ENCODE measurements around the gene SMIM9.

DNA sequence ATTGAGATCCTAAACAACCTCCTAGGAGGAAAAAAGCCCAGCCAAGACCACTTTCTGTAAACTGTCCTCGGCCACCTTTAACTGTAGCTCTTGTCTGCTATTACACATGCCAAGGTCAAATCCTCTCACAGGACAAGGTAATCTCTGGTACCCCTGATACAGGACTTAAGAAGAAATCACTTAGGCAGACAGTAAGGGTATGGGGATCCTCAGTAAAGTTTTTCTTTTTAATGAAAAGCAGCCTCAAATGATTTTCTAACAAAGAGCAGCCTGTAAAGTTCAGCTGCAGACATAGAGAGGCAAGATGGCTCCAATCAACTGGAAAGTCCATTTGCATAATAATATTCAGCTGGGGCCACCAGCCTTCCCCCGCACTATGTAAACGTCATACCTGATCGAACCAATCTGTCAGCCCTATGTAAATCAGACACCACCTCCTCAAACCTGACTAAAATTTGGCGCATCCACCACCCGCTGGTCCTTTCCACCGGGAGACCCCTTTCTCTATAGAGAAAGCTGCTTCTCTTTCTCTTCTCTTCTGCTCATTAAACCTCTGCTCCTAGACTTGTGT, 14.6 kb downstream of the SMIM9 start:
- TF ChIP-seq, protein P1, sequence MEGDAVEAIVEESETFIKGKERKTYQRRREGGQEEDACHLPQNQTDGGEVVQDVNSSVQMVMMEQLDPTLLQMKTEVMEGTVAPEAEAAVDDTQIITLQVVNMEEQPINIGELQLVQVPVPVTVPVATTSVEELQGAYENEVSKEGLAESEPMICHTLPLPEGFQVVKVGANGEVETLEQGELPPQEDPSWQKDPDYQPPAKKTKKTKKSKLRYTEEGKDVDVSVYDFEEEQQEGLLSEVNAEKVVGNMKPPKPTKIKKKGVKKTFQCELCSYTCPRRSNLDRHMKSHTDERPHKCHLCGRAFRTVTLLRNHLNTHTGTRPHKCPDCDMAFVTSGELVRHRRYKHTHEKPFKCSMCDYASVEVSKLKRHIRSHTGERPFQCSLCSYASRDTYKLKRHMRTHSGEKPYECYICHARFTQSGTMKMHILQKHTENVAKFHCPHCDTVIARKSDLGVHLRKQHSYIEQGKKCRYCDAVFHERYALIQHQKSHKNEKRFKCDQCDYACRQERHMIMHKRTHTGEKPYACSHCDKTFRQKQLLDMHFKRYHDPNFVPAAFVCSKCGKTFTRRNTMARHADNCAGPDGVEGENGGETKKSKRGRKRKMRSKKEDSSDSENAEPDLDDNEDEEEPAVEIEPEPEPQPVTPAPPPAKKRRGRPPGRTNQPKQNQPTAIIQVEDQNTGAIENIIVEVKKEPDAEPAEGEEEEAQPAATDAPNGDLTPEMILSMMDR (conservative IDR thresholded peaks at IDR 0.05; ENCODE audit: low read length), result no peak
- TF ChIP-seq EZH2phosphoT487 (IDR thresholded peaks at IDR 0.05; ENCODE audit: borderline replicate concordance), result no peak
